KOPT-K1 (cell line): Measurements from ENCODE around the gene LRRIQ1.
"Not testable (repeated sequence)": the region's sequence is repeated elsewhere in the genome, so short reads cannot be mapped to it uniquely, and the experiment has no call there.

Experiments
- H3K27ac ChIP-seq: fragments of 200-600 bp; sonication (generic); 2 replicates; pipeline ENCODE4 v1.5.1; 2016; ENCODE audit warnings: antibody characterized with exemption, mild to moderate bottlenecking, low read depth, low read length; ENCODE audit not compliant: poor library complexity, severe bottlenecking
- H3K36me3 ChIP-seq: fragments of 200-600 bp; sonication (generic); 2 replicates; pipeline ENCODE4 v1.5.1; 2017; ENCODE audit warnings: antibody characterized with exemption, mild to moderate bottlenecking, low read length, moderate library complexity; ENCODE audit not compliant: insufficient read depth
- H3K9me3 ChIP-seq: fragments of 200-600 bp; sonication (generic); 2 replicates; pipeline ENCODE4 v1.5.1; 2017; ENCODE audit warnings: antibody characterized with exemption, low read length, mild to moderate bottlenecking; ENCODE audit not compliant: insufficient read depth, poor library complexity, severe bottlenecking

Gene LRRIQ1

GRCh38 chr12:85206543-85206942 is 170.4 kb downstream of the LRRIQ1 start:
- peaks cover 10% of the 10 kb centered on the region for H3K9me3 ChIP-seq
- H3K36me3 ChIP-seq = no peaks in the 10 kb centered on the region
- no peak overlapping the region for H3K27ac ChIP-seq

GRCh38 chr12:85224339-85224738 is 188.2 kb downstream of the LRRIQ1 start:
- not testable (repeated sequence) for H3K27ac ChIP-seq, H3K36me3 ChIP-seq, H3K9me3 ChIP-seq

- Histone ChIP-seq H3K9me3 (no peaks in the 10 kb centered on the region), H3K27ac (no peak overlapping the region), H3K36me3 (no peaks in the 10 kb centered on the region)
Measured at GRCh38 chr12:85225501-85225900, 189.3 kb downstream of the LRRIQ1 start.

GRCh38 chr12:85237327-85237726 is 201.2 kb downstream of the LRRIQ1 start:
- Histone ChIP-seq H3K36me3 (no peaks in the 10 kb centered on the region), H3K27ac (no peak overlapping the region), H3K9me3 (no peaks in the 10 kb centered on the region)

- no peaks in the 10 kb centered on the region for H3K9me3 ChIP-seq
- H3K27ac ChIP-seq = no peak overlapping the region
- no peaks in the 10 kb centered on the region for H3K36me3 ChIP-seq
Measured at GRCh38 chr12:85244561-85244960, 208.4 kb downstream of the LRRIQ1 start.

- no peaks in the 10 kb centered on the region for H3K36me3 ChIP-seq
- no peak overlapping the region for H3K27ac ChIP-seq
- no peaks in the 10 kb centered on the region for H3K9me3 ChIP-seq
Measured at GRCh38 chr12:85253853-85254252, 217.7 kb downstream of the LRRIQ1 start.

- no peaks in the 10 kb centered on the region for H3K36me3 ChIP-seq
- no peak overlapping the region for H3K27ac ChIP-seq
- no peaks in the 10 kb centered on the region for H3K9me3 ChIP-seq
Measured at GRCh38 chr12:85257671-85258070, 221.5 kb downstream of the LRRIQ1 start.

- no peak overlapping the region for H3K27ac ChIP-seq
- no peaks in the 10 kb centered on the region for H3K36me3 ChIP-seq
- no peaks in the 10 kb centered on the region for H3K9me3 ChIP-seq
Measured at GRCh38 chr12:85260447-85260846, 224.3 kb downstream of the LRRIQ1 start.

- H3K9me3 ChIP-seq = no peaks in the 10 kb centered on the region
- H3K36me3 ChIP-seq = no peaks in the 10 kb centered on the region
- no peak overlapping the region for H3K27ac ChIP-seq
Measured at GRCh38 chr12:85260896-85261295, 224.7 kb downstream of the LRRIQ1 start.

GRCh38 chr12:85266356-85266755 is 230.2 kb downstream of the LRRIQ1 start:
- H3K9me3 ChIP-seq = no peaks in the 10 kb centered on the region

GRCh38 chr12:85273381-85274314 is 237.5 kb downstream of the LRRIQ1 start:
- Histone ChIP-seq H3K27ac (no peak overlapping the region), H3K9me3 (no peaks in the 10 kb centered on the region), H3K36me3 (no peaks in the 10 kb centered on the region)

More at GRCh38 chr12:85266356-85266755, 230.2 kb downstream of the LRRIQ1 start:
- Histone ChIP-seq H3K36me3 (no peaks in the 10 kb centered on the region), H3K27ac (no peak overlapping the region)

GRCh38 chr12:85274315-85274651 is 238.1 kb downstream of the LRRIQ1 start:
- Histone ChIP-seq H3K27ac (no peak overlapping the region), H3K9me3 (no peaks in the 10 kb centered on the region), H3K36me3 (no peaks in the 10 kb centered on the region)

- no peak overlapping the region for H3K27ac ChIP-seq
- no peaks in the 10 kb centered on the region for H3K9me3 ChIP-seq
- no peaks in the 10 kb centered on the region for H3K36me3 ChIP-seq
Measured at GRCh38 chr12:85275374-85275773, 239.2 kb downstream of the LRRIQ1 start.

- no peaks in the 10 kb centered on the region for H3K36me3 ChIP-seq
- H3K9me3 ChIP-seq = no peaks in the 10 kb centered on the region
- H3K27ac ChIP-seq = no peak overlapping the region
Measured at GRCh38 chr12:85277191-85277590, 241.0 kb downstream of the LRRIQ1 start.

- Histone ChIP-seq H3K9me3 (no peaks in the 10 kb centered on the region), H3K36me3 (no peaks in the 10 kb centered on the region), H3K27ac (no peak overlapping the region)
Measured at GRCh38 chr12:85277900-85278597, 241.9 kb downstream of the LRRIQ1 start.
